Caco-2 (cell line): ENCODE results near the gene HP. TPM values are rescaled to one million over a fixed set of nuclear protein-coding genes. Genes with fewer than 3 reads are reported as not detected.

Source experiments
- BruUV-seq: library from RNA; stranded (reverse); fragments of 400-500 nt; replicated peaks from 2 replicates; lab custom pipeline; 2021; lab: Mats Ljungman, UMichigan
- CTCF ChIA-PET: fragments of 300-600 bp; sonication (Branson Sonifier 250); formaldehyde crosslinking; loops from one replicate; lab custom pipeline; 2022; ENCODE audit warnings: antibody characterized with exemption; lab: Charles Lee
- POLR2A ChIA-PET: fragments of 300-600 bp; sonication (Branson Sonifier 250); formaldehyde crosslinking; loops from one replicate; lab custom pipeline; 2022; ENCODE audit warnings: antibody characterized with exemption; lab: Charles Lee
- DNase-seq, 2 experiments: peaks; one replicate each; pipeline versions ENCODE4 v3.0.0 to v3.0.0-alpha.2; 2020 to 2022
- H3K27me3 ChIP-seq: replicated peaks from 2 replicates; pipeline ENCODE4 v1.6.0; 2011; ENCODE audit warnings: low read length; ENCODE audit not compliant: control insufficient read depth, insufficient read depth
- H3K36me3 ChIP-seq: 2 replicates; pipeline ENCODE4 v1.5.1; 2011; ENCODE audit warnings: low read length; ENCODE audit not compliant: control insufficient read depth, insufficient read depth
- H3K4me1 ChIP-seq: fragments of 250-450 bp; sonication (Bioruptor Pico); 2 replicates; pipeline ENCODE4 v1.5.1; 2020; ENCODE audit warnings: mild to moderate bottlenecking
- H3K4me3 ChIP-seq: 2 replicates; pipeline ENCODE4 v1.5.1; 2011; ENCODE audit warnings: low read depth, mild to moderate bottlenecking, control low read depth, low read length
- H3K9me3 ChIP-seq: fragments of 250-450 bp; sonication (Bioruptor Pico); 2 replicates; pipeline ENCODE4 v1.5.1; 2020; ENCODE audit warnings: mild to moderate bottlenecking, moderate library complexity
- H3K27ac Mint-ChIP-seq: one replicate; pipeline ENCODE4 v1.8.0; 2022; ENCODE audit warnings: mixed read lengths; ENCODE audit not compliant: unreplicated experiment
- H3K27me3 Mint-ChIP-seq: one replicate; pipeline ENCODE4 v1.8.0; 2022; ENCODE audit warnings: mixed read lengths; ENCODE audit not compliant: insufficient read depth, unreplicated experiment
- H3K36me3 Mint-ChIP-seq: one replicate; pipeline ENCODE4 v1.8.0; 2022; ENCODE audit warnings: mild to moderate bottlenecking, mixed read lengths; ENCODE audit not compliant: insufficient read depth, unreplicated experiment
- H3K4me1 Mint-ChIP-seq: one replicate; pipeline ENCODE4 v1.8.0; 2022; ENCODE audit warnings: low read depth, mixed read lengths; ENCODE audit not compliant: unreplicated experiment
- H3K4me3 Mint-ChIP-seq: one replicate; pipeline ENCODE4 v1.8.0; 2022; ENCODE audit warnings: mild to moderate bottlenecking, moderate library complexity, mixed read lengths; ENCODE audit not compliant: unreplicated experiment
- H3K9me3 Mint-ChIP-seq: one replicate; pipeline ENCODE4 v1.8.0; 2022; ENCODE audit warnings: mixed read lengths; ENCODE audit not compliant: unreplicated experiment
- intact Hi-C: fragments of 100-400 bp; cut with micrococcal nuclease; formaldehyde crosslinking; loops from one replicate; pipeline ENCODE4 v1.10.0; 2022; ENCODE audit not compliant: unreplicated experiment
- total RNA-seq: library from RNA; stranded (reverse); gene quantifications from 2 replicates; pipeline ENCODE4 v1.2.3, GENCODE V29; 2022
- TF ChIP-seq, protein P1 (sequence below), 2 experiments: fragments of 200-600 bp in 1 of 2; IDR thresholded peaks; 1 replicate in 1 of 2; 2 replicates in 1 of 2; pipeline versions ENCODE4 v1.5.1 to v1.8.0; 2011 to 2022; ENCODE audit warnings: antibody characterized with exemption in 1 of 2, control low read depth in 1 of 2, inconsistent platforms in 1 of 2, low read depth in 1 of 2, low read length in 1 of 2, mild to moderate bottlenecking in 1 of 2, moderate library complexity in 1 of 2; ENCODE audit not compliant: insufficient read depth in 1 of 2, severe bottlenecking in 1 of 2, unreplicated experiment in 1 of 2

The HP gene
- total RNA-seq, 1 experiment from 2014 or later = 0.61 TPM

- H3K9me3 Mint-ChIP-seq = no peaks in the 10 kb centered on the region
- POLR2A ChIA-PET = no interaction called here
- no peaks in the 10 kb centered on the region for H3K9me3 ChIP-seq
Measured at GRCh38 chr16:72027669-72028378, 26.5 kb upstream of the HP start.

DNA sequence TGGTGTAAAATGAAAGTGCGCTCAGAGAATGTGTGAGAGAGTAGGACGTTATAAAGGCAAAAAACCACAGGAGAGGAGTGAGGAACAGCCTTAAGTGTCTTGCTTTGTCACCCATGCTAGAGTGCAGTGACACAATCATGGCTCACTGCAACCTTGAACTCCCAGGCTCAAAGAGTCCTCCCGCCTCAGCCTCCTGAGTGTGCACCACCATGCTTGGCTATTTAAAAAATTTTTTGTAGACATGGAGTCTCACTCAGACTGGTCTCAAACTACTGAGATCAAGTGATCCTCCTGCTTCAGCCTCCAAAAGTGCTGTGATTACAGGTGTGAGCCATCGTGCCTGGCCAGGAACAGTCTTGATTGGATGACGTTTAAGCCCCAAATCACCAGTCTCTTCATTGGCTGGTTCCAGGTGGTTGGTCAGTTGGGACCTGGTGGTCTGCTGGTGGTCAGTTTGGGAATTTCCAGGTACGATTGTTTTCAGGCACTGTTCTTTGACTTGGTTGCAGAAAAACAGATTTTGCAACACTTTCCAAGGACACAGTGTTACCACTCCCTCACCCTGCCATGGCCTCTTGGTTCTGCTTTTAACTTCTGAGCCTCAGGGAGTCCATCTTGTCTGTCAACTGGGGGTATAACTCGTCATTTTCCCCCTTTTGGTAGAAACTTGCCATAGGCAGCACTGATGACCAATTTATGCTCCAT lies 24.6 kb upstream of the HP start:
- TF ChIP-seq, protein P1, sequence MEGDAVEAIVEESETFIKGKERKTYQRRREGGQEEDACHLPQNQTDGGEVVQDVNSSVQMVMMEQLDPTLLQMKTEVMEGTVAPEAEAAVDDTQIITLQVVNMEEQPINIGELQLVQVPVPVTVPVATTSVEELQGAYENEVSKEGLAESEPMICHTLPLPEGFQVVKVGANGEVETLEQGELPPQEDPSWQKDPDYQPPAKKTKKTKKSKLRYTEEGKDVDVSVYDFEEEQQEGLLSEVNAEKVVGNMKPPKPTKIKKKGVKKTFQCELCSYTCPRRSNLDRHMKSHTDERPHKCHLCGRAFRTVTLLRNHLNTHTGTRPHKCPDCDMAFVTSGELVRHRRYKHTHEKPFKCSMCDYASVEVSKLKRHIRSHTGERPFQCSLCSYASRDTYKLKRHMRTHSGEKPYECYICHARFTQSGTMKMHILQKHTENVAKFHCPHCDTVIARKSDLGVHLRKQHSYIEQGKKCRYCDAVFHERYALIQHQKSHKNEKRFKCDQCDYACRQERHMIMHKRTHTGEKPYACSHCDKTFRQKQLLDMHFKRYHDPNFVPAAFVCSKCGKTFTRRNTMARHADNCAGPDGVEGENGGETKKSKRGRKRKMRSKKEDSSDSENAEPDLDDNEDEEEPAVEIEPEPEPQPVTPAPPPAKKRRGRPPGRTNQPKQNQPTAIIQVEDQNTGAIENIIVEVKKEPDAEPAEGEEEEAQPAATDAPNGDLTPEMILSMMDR (IDR thresholded peaks at IDR 0.05; ENCODE audit: insufficient read depth in 1 of 2, low read depth in 1 of 2, low read length in 1 of 2, severe bottlenecking in 1 of 2, unreplicated experiment in 1 of 2) = no peak
- Histone ChIP-seq H3K4me3 (no peak overlapping the region), H3K27me3 (no peaks in the 10 kb centered on the region), H3K9me3 (no peaks in the 10 kb centered on the region), H3K4me1 (no peaks in the 10 kb centered on the region), H3K36me3 (no peaks in the 10 kb centered on the region; the same call in 1 of the 2 replicates)
- no TSS peak for BruUV-seq
- CTCF ChIA-PET = no interaction called here
- H3K27me3 Mint-ChIP-seq = no peaks in the 10 kb centered on the region
- H3K9me3 Mint-ChIP-seq = no peaks in the 10 kb centered on the region
- peaks cover 10% of the 10 kb centered on the region for H3K36me3 Mint-ChIP-seq
- POLR2A ChIA-PET = no interaction called here
- no peak for DNase-seq
- H3K4me1 Mint-ChIP-seq = peaks cover 6% of the 10 kb centered on the region
- intact Hi-C loops = no loop called here
- no peak overlapping the region for H3K4me3 Mint-ChIP-seq
- no peak overlapping the region for H3K27ac Mint-ChIP-seq

More at GRCh38 chr16:72027669-72028378, 26.5 kb upstream of the HP start:
- Histone ChIP-seq H3K4me3 (no peak overlapping the region), H3K36me3 (no peaks in the 10 kb centered on the region; the same call in 1 of the 2 replicates), H3K4me1 (no peaks in the 10 kb centered on the region), H3K27me3 (no peaks in the 10 kb centered on the region)
- intact Hi-C loops = no loop called here
- Mint-ChIP-seq H3K4me3 (no peak overlapping the region), H3K36me3 (peaks cover 25% of the 10 kb centered on the region), H3K4me1 (peaks cover 8% of the 10 kb centered on the region), H3K27me3 (no peaks in the 10 kb centered on the region), H3K27ac (no peak overlapping the region)
- TF ChIP-seq, protein P1 (IDR thresholded peaks at IDR 0.05; ENCODE audit: insufficient read depth in 1 of 2, low read depth in 1 of 2, low read length in 1 of 2, severe bottlenecking in 1 of 2, unreplicated experiment in 1 of 2) = no peak
- CTCF ChIA-PET = no interaction called here
- DNase-seq = no peak
- no TSS peak for BruUV-seq

- Mint-ChIP-seq H3K27me3 (no peaks in the 10 kb centered on the region), H3K9me3 (no peaks in the 10 kb centered on the region), H3K27ac (no peak overlapping the region), H3K4me3 (no peak overlapping the region), H3K36me3 (no peaks in the 10 kb centered on the region), H3K4me1 (no peaks in the 10 kb centered on the region)
- H3K4me3 ChIP-seq = no peak overlapping the region
- TF ChIP-seq, protein P1 (IDR thresholded peaks at IDR 0.05; ENCODE audit: insufficient read depth in 1 of 2, low read depth in 1 of 2, low read length in 1 of 2, severe bottlenecking in 1 of 2, unreplicated experiment in 1 of 2) = no peak
- intact Hi-C loops = no loop called here
- H3K4me1 ChIP-seq = no peaks in the 10 kb centered on the region
- CTCF ChIA-PET = no interaction called here
- no peaks in the 10 kb centered on the region for H3K36me3 ChIP-seq
- H3K27me3 ChIP-seq = no peaks in the 10 kb centered on the region
- BruUV-seq = no TSS peak
- POLR2A ChIA-PET = no interaction called here
- DNase-seq = no peak
- peaks cover 4% of the 10 kb centered on the region; the same call in 1 of the 2 replicates for H3K9me3 ChIP-seq
Measured at GRCh38 chr16:72033437-72033836, 20.9 kb upstream of the HP start.
